HG03442 (cell line): ENCODE data around the gene CYTIP.
A peak's percentile ranks its signal among the peaks of the same experiment; 100 is the strongest.

Experiments
- ATAC-seq: cut with Tn5 transposase; IDR thresholded peaks from one replicate; pipeline ENCODE4 v1.9.1; 2021; ENCODE audit warnings: mild to moderate bottlenecking, moderate library complexity; ENCODE audit not compliant: unreplicated experiment

Gene CYTIP

GRCh38 chr2:157465554-157465953 lies 21.7 kb upstream of the CYTIP start:
- no peak for ATAC-seq

- no peak for ATAC-seq
These were observed 19.1 kb upstream of the CYTIP start for GRCh38 chr2:157463002-157463401.

- ATAC-seq = no peak
These were observed 17.0 kb upstream of the CYTIP start for GRCh38 chr2:157460897-157461296.

GRCh38 chr2:157460384-157460837 lies 16.5 kb upstream of the CYTIP start:
- no peak for ATAC-seq

- no peak for ATAC-seq
These were observed 15.6 kb upstream of the CYTIP start for GRCh38 chr2:157459486-157459885.

- no peak for ATAC-seq
These were observed 3.9 kb upstream of the CYTIP start for GRCh38 chr2:157447741-157448140.

GRCh38 chr2:157447031-157447430 lies 3.1 kb upstream of the CYTIP start:
- ATAC-seq = no peak

GRCh38 chr2:157444641-157445040 lies 752 bp upstream of the CYTIP start:
- ATAC-seq = peak; percentile 27

GRCh38 chr2:157443090-157443489 lies 799 bp downstream of the CYTIP start:
- ATAC-seq = no peak

GRCh38 chr2:157442636-157443035 lies 1.3 kb downstream of the CYTIP start:
- no peak for ATAC-seq

GRCh38 chr2:157442191-157442590 lies 1.7 kb downstream of the CYTIP start:
- no peak for ATAC-seq

GRCh38 chr2:157441072-157441454 lies 2.8 kb downstream of the CYTIP start:
- peak; percentile 43 for ATAC-seq

GRCh38 chr2:157440404-157441071 lies 3.4 kb downstream of the CYTIP start:
- ATAC-seq = no peak

- ATAC-seq = peak; percentile 36
These were observed 4.1 kb downstream of the CYTIP start for GRCh38 chr2:157439824-157440186.

GRCh38 chr2:157438863-157439823 lies 4.7 kb downstream of the CYTIP start:
- ATAC-seq = peak; percentile 8

- no peak for ATAC-seq
These were observed 10.5 kb downstream of the CYTIP start for GRCh38 chr2:157433394-157433793.

- ATAC-seq = no peak
These were observed 11.3 kb downstream of the CYTIP start for GRCh38 chr2:157432475-157433106.

GRCh38 chr2:157431176-157431575 lies 12.7 kb downstream of the CYTIP start:
- no peak for ATAC-seq

GRCh38 chr2:157428500-157429175 lies 15.3 kb downstream of the CYTIP start:
- ATAC-seq = no peak

GRCh38 chr2:157427922-157428303 lies 16.0 kb downstream of the CYTIP start:
- no peak for ATAC-seq
